Ascending aorta (tissue), 2 donors: Measurements from ENCODE around the gene GREB1L. TPM values are rescaled to one million over a fixed set of nuclear protein-coding genes. Genes with fewer than 3 reads are reported as not detected.

Experiments used
- DNase-seq, 2 donors: peaks; one replicate each; pipeline ENCODE4 v3.0.0-alpha.2; 2019; ENCODE audit warnings: low spot score in 2 of 2
- H3K27ac ChIP-seq, 2 donors: fragments of 200-600 bp; sonication (generic); one replicate each; pipeline ENCODE4 v1.5.1; 2016 to 2017; ENCODE audit warnings: mild to moderate bottlenecking in 1 of 2
- H3K27me3 ChIP-seq: fragments of 200-600 bp; sonication (generic); one replicate; pipeline ENCODE4 v1.5.1; 2017
- H3K36me3 ChIP-seq, 2 donors: fragments of 200-600 bp; sonication (generic); one replicate each; pipeline ENCODE4 v1.5.1; 2016
- H3K4me1 ChIP-seq, 2 donors: fragments of 200-600 bp; sonication (generic); one replicate each; pipeline ENCODE4 v1.5.1; 2016 to 2017; ENCODE audit warnings: mild to moderate bottlenecking in 1 of 2
- H3K4me3 ChIP-seq, 2 donors: fragments of 200-600 bp; sonication (generic); one replicate each; pipeline ENCODE4 v1.5.1; 2016 to 2017; ENCODE audit warnings: mild to moderate bottlenecking in 1 of 2
- H3K9me3 ChIP-seq, 2 donors: fragments of 200-600 bp; sonication (generic); one replicate each; pipeline ENCODE4 v1.5.1; 2016
- intact Hi-C: fragments of 100-400 bp; cut with DNase I; formaldehyde crosslinking; loops from one replicate; pipeline ENCODE4 v1.15.1; 2023
- total RNA-seq: library from RNA; depleted of rRNA; stranded (reverse); fragments of >200 nt; gene quantifications from one replicate; pipeline ENCODE4 v1.1.0, GENCODE V29; 2016
- TF ChIP-seq, protein P1 (sequence below), 3 experiments: fragments of 200-600 bp in 2 of 3; fragments of 450-650 bp in 1 of 3; sonication (generic) in 2 of 3; IDR thresholded peaks; one replicate each; pipeline ENCODE4 v1.5.1; 2016 to 2019; ENCODE audit warnings: antibody characterized with exemption in 3 of 3, mild to moderate bottlenecking in 1 of 3, moderate library complexity in 1 of 3

GREB1L gene
- total RNA-seq, result 2.2 TPM

DNA sequence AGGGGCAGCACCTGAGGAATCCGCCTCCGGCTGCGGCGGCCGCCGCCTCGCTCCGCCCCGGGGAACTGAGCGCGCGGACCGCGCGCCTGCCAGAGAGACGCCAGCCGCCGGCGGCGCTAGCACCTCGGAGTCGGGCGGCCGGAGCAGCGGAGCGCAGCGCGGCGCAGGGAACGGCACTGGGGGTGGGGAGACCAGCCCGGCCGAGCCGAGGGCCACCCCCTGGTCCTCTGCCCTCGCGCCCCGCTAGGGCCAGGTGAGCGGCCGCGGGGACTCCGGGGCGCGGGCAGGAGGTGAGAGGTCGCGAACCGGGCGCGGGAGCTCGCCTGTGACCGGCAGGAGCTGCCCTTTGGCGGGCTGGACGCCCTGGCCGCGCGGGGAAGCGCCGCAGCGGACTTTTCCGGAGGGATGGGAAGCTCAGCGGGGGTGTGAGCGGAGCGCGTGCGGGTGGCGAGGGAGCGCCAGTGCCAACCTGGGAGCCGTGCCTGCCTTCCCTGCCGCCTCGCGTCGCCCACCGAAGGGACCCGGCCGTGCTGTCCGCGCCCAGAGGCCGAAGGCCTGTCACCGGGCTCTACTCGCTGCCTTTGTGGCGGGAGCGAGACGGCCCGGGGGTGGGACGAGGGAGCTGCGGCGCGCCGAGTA is at the start of gene GREB1L:
Gene GREB1L (plus strand): TSS at position 92 of the 639 bp plus-strand sequence. CDS start 141,287 bp downstream, outside the sequence.
- Histone ChIP-seq H3K9me3 (no peaks in the 10 kb centered on the region), H3K4me1 (peaks cover 0 to 3% of the 10 kb centered on the region in 2 donors), H3K36me3 (no peaks in the 10 kb centered on the region), H3K4me3 (peak within 1 kb of the TSS; percentile 73 to 87), H3K27me3 (no peaks in the 10 kb centered on the region), H3K27ac (peak within 1 kb of the TSS; percentile 68 to 72)
- DNase-seq, result peak in 1 of 2 donors; percentile 71
- intact Hi-C loops, result loop anchor here (1.0 to 5.0 kb wide), 4 partner anchors 45 to 203 kb away; no protein-coding TSS in a partner anchor
- TF ChIP-seq, protein P1, sequence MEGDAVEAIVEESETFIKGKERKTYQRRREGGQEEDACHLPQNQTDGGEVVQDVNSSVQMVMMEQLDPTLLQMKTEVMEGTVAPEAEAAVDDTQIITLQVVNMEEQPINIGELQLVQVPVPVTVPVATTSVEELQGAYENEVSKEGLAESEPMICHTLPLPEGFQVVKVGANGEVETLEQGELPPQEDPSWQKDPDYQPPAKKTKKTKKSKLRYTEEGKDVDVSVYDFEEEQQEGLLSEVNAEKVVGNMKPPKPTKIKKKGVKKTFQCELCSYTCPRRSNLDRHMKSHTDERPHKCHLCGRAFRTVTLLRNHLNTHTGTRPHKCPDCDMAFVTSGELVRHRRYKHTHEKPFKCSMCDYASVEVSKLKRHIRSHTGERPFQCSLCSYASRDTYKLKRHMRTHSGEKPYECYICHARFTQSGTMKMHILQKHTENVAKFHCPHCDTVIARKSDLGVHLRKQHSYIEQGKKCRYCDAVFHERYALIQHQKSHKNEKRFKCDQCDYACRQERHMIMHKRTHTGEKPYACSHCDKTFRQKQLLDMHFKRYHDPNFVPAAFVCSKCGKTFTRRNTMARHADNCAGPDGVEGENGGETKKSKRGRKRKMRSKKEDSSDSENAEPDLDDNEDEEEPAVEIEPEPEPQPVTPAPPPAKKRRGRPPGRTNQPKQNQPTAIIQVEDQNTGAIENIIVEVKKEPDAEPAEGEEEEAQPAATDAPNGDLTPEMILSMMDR (IDR thresholded peaks at IDR 0.05), result peak in 2 of 3 experiments; percentile 20 to 23

DNA sequence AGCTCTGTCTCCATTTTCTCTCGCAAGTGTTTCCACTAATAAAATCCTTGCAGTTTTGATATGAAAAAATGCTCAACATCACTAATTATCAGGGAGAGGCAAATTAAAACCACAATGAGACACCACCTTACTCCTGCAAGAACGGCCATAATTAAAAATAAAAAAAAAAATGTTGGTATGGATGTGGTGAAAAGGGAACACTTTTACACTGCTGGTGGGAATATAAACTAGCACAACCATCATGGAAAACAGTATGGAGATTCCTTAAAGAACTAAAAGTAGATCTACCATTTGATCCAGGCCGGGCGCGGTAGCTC is 49.8 kb upstream of the GREB1L start:
- Histone ChIP-seq H3K27ac (no peak overlapping the region), H3K4me3 (no peak overlapping the region), H3K9me3 (no peaks in the 10 kb centered on the region), H3K4me1 (no peaks in the 10 kb centered on the region), H3K27me3 (no peaks in the 10 kb centered on the region), H3K36me3 (no peaks in the 10 kb centered on the region)
- TF ChIP-seq, protein P1 (IDR thresholded peaks at IDR 0.05), result no peak
- intact Hi-C loops, result loop anchor here (10.0 kb wide), 3 partner anchors 313 to 663 kb away; no protein-coding TSS in a partner anchor
- no peak for DNase-seq

DNA sequence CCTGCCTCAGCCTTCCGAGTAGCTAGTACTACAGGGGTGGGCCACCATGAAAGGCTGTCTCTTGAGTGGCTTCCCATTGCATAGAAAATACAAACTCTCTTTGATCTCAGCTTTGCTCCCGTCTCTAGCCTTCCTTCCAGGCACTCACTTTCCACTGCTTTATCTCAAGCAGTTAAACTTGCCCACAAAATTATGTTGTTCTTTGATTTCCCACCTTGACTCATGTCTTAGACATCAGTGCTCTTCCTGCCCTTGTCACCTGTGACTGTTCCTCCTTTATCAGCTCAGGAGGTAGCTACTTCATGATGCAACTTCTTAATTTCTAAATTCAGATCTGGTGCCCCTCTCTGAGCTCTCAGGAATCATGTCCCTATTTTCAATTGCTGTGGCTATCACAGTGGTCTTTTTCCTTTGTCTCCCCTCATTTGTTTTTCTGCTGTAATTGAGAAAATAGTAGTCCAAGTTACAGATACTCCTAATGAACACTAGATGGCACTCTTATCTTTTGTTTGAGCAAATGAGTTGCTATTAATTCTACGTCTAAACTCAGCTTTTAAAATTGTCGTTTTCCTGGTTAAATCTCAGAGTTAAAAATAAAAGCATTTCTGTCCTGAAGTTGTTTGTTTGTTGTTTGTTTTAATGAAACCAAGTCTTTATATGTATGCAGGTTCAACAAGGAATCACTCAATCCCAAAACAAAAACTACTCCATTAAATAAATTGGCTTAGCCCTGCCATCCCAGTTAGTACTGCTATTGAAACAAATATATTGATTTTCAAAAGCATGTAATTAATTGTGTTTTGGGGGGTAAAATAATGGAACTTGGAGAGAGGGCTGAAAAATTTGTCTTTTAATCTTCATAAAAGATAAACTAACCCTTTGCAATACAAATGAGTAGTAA is 46.9 kb upstream of the GREB1L start:
- Histone ChIP-seq H3K9me3 (no peaks in the 10 kb centered on the region), H3K4me1 (no peaks in the 10 kb centered on the region), H3K27me3 (no peaks in the 10 kb centered on the region), H3K27ac (no peak overlapping the region), H3K36me3 (no peaks in the 10 kb centered on the region), H3K4me3 (no peak overlapping the region)
- no peak for DNase-seq
- TF ChIP-seq, protein P1 (IDR thresholded peaks at IDR 0.05), result peak; percentile 59 to 79 (median 61)
- intact Hi-C loops, result loop anchor here (1.0 to 10.0 kb wide), 5 partner anchors 47 to 660 kb away; partner anchors contain the start of gene GREB1L

DNA sequence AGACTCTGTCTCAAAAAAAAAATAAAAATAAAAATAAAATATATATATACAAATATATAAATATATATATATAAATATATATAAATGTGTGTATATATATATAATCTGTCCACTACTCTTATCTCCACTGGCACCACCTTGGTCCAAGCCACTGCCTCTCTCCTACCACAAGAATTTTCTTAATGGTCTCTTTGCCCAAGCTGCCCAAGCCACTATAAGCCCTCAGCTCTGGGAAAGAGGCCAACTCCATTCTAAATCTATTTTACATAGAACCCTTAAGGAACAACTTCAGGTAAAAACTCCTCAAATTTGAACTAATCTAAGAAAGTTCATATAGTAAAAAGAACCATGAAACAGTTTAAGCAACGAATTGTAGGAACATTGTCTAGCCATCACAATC is 45.6 kb upstream of the GREB1L start:
- no peak overlapping the region for H3K4me3 ChIP-seq
- intact Hi-C loops, result loop anchor here (10.0 kb wide), 3 partner anchors 308 to 658 kb away; no protein-coding TSS in a partner anchor
- DNase-seq, result no peak
- no peak overlapping the region for H3K27ac ChIP-seq
- no peaks in the 10 kb centered on the region for H3K27me3 ChIP-seq
- TF ChIP-seq, protein P1 (IDR thresholded peaks at IDR 0.05), result no peak
- no peaks in the 10 kb centered on the region for H3K36me3 ChIP-seq
- H3K4me1 ChIP-seq, result no peaks in the 10 kb centered on the region
- H3K9me3 ChIP-seq, result no peaks in the 10 kb centered on the region

DNA sequence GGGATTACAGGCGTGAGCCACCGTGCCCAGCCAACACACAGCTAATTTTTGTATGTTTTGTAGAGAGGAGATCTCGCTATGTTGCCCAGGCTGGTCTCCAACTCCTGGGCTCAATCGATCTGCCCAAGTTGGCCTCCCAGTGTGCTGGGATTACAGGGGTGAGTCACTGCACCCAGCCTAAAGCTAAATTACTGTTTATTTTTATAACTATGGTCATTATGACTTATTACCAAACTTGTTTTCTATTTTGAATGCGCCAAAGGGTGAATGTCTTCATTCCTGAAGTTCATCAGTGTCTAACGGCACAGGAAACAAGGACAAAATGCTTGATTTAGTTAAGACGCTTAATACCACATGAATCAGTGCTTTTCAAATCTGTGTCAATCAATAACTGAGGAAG is 38.9 kb upstream of the GREB1L start:
- DNase-seq, result no peak
- TF ChIP-seq, protein P1 (IDR thresholded peaks at IDR 0.05), result no peak
- Histone ChIP-seq H3K9me3 (no peaks in the 10 kb centered on the region), H3K4me3 (no peak overlapping the region), H3K27ac (no peak overlapping the region), H3K27me3 (no peaks in the 10 kb centered on the region), H3K4me1 (no peaks in the 10 kb centered on the region), H3K36me3 (no peaks in the 10 kb centered on the region)
- intact Hi-C loops, result no loop called here
